Liver (tissue), 3 donors: ENCODE data around the gene URM1.

Source experiments
- CTCF ChIP-seq: fragments of 150-350 bp; IDR thresholded peaks from 2 replicates; pipeline ENCODE4 v1.5.1; 2017; ENCODE audit warnings: improper control_type of control experiment, low read depth, low read length; ENCODE audit not compliant: missing input control
- EGR1 ChIP-seq, 2 donors: IDR thresholded peaks; 2 replicates each; pipeline ENCODE4 v1.6.1; 2016 to 2018; ENCODE audit warnings: antibody characterized with exemption in 2 of 2, low read depth in 2 of 2
- GABPA ChIP-seq, 2 donors: IDR thresholded peaks in 1 of 2; conservative IDR thresholded peaks in 1 of 2; 2 replicates each; pipeline ENCODE4 v1.6.1; 2016; ENCODE audit warnings: antibody characterized with exemption in 2 of 2, mild to moderate bottlenecking in 1 of 2, moderate library complexity in 1 of 2
- HNF4A ChIP-seq, 2 donors: conservative IDR thresholded peaks; 2 replicates each; pipeline ENCODE4 v1.6.1; 2016; ENCODE audit warnings: antibody characterized with exemption in 2 of 2, mild to moderate bottlenecking in 2 of 2
- JUND ChIP-seq, 2 donors: IDR thresholded peaks; 2 replicates each; pipeline ENCODE4 v1.6.1; 2016; ENCODE audit warnings: antibody characterized with exemption in 2 of 2
- REST ChIP-seq: IDR thresholded peaks from 2 replicates; pipeline ENCODE4 v1.6.1; 2016; ENCODE audit warnings: antibody characterized with exemption, mild to moderate bottlenecking
- RXRA ChIP-seq, 2 donors: IDR thresholded peaks; 2 replicates each; pipeline ENCODE4 v1.6.1; 2017 to 2018; ENCODE audit warnings: antibody characterized with exemption in 2 of 2, mild to moderate bottlenecking in 1 of 2
- SP1 ChIP-seq: IDR thresholded peaks from 2 replicates; pipeline ENCODE4 v1.6.1; 2018; ENCODE audit warnings: antibody characterized with exemption, mild to moderate bottlenecking
- TAF1 ChIP-seq: conservative IDR thresholded peaks from 2 replicates; pipeline ENCODE4 v1.6.1; 2016; ENCODE audit warnings: antibody characterized with exemption, mild to moderate bottlenecking
- YY1 ChIP-seq: IDR thresholded peaks from 2 replicates; pipeline ENCODE4 v1.6.1; 2016; ENCODE audit warnings: antibody characterized with exemption, mild to moderate bottlenecking
- ZBTB33 ChIP-seq: IDR thresholded peaks from 2 replicates; pipeline ENCODE4 v1.6.1; 2016; ENCODE audit warnings: antibody characterized with exemption
- donor health status: healthy.
- donor health status: healthy.

- no peak for TF ChIP-seq CTCF
- TF ChIP-seq JUND (IDR thresholded peaks at IDR 0.05): no peak
- no peak for TF ChIP-seq YY1
- no peak for TF ChIP-seq HNF4A (conservative IDR thresholded peaks at IDR 0.05)
- no peak for TF ChIP-seq RXRA (IDR thresholded peaks at IDR 0.05)
- TF ChIP-seq SP1: no peak
- TF ChIP-seq EGR1 (IDR thresholded peaks at IDR 0.05; ENCODE audit: low read depth in 2 of 2): no peak
- no peak for TF ChIP-seq TAF1
- no peak for TF ChIP-seq GABPA (IDR thresholded peaks at IDR 0.05 in 1 of 2, conservative IDR thresholded peaks at IDR 0.05 in 1 of 2)
- no peak for TF ChIP-seq ZBTB33
- no peak for TF ChIP-seq REST
Measured at GRCh38 chr9:128392302-128393144, 21.3 kb downstream of the URM1 start.
